Mesendoderm (in vitro differentiated cells): ENCODE measurements around the gene RAB31.

Experiments
- DNase-seq: peaks from one replicate; pipeline ENCODE4 v3.0.0; 2013
- H2AK5ac ChIP-seq: 2 replicates; pipeline ENCODE4 v1.6.1; 2013; ENCODE audit warnings: low read length, inconsistent platforms
- H2BK120ac ChIP-seq: 2 replicates; pipeline ENCODE4 v1.6.1; 2013; ENCODE audit warnings: low read depth, mild to moderate bottlenecking, low read length, moderate library complexity, mixed read lengths
- H2BK15ac ChIP-seq: replicated peaks from 2 replicates; pipeline ENCODE4 v1.6.1; 2013; ENCODE audit warnings: low read depth, mild to moderate bottlenecking, moderate library complexity
- H2BK5ac ChIP-seq: 2 replicates; pipeline ENCODE4 v1.6.1; 2013; ENCODE audit warnings: low read length, inconsistent platforms
- H3K18ac ChIP-seq: 2 replicates; pipeline ENCODE4 v1.6.1; 2013; ENCODE audit warnings: mild to moderate bottlenecking, low read length, mixed read lengths
- H3K23ac ChIP-seq: one replicate; pipeline ENCODE4 v1.6.1; 2013; ENCODE audit warnings: low read length
- H3K27ac ChIP-seq: 2 replicates; pipeline ENCODE4 v1.5.1; 2013; ENCODE audit warnings: low read depth, mild to moderate bottlenecking, inconsistent platforms, low read length, moderate library complexity
- H3K27me3 ChIP-seq: 2 replicates; pipeline ENCODE4 v1.6.1; 2013; ENCODE audit warnings: low read length, control low read depth, mild to moderate bottlenecking, inconsistent platforms; ENCODE audit not compliant: insufficient read depth, poor library complexity
- H3K36me3 ChIP-seq: 2 replicates; pipeline ENCODE4 v1.6.1; 2013; ENCODE audit warnings: low read length, inconsistent platforms; ENCODE audit not compliant: control insufficient read depth, insufficient read depth
- H3K4ac ChIP-seq: one replicate; pipeline ENCODE4 v1.6.1; 2013; ENCODE audit warnings: low read depth, mild to moderate bottlenecking, low read length, moderate library complexity
- H3K4me1 ChIP-seq: 2 replicates; pipeline ENCODE4 v1.6.1; 2013; ENCODE audit warnings: low read depth, low read length, inconsistent platforms; ENCODE audit not compliant: control insufficient read depth
- H3K4me2 ChIP-seq: 2 replicates; pipeline ENCODE4 v1.6.1; 2013; ENCODE audit warnings: low read length
- H3K4me3 ChIP-seq: 2 replicates; pipeline ENCODE4 v1.5.1; 2013; ENCODE audit warnings: mild to moderate bottlenecking, low read length
- H3K56ac ChIP-seq: one replicate; pipeline ENCODE4 v1.6.1; 2013; ENCODE audit warnings: low read length
- H3K79me1 ChIP-seq: 2 replicates; pipeline ENCODE4 v1.6.1; 2013; ENCODE audit warnings: low read length, inconsistent platforms
- H3K79me2 ChIP-seq: 2 replicates; pipeline ENCODE4 v1.6.1; 2013; ENCODE audit warnings: mild to moderate bottlenecking, low read length; ENCODE audit not compliant: control insufficient read depth, insufficient read depth
- H3K9ac ChIP-seq: 2 replicates; pipeline ENCODE4 v1.6.1; 2013; ENCODE audit warnings: low read length, inconsistent platforms
- H4K5ac ChIP-seq: one replicate; pipeline ENCODE4 v1.6.1; 2013; ENCODE audit warnings: low read length
- H4K8ac ChIP-seq: one replicate; pipeline ENCODE4 v1.6.1; 2013; ENCODE audit warnings: low read depth, mild to moderate bottlenecking, control low read depth, low read length, moderate library complexity
- WGBS: extraction: QIAGEN DNeasy Blood & Tissue Kit; methylation state at CpG from one replicate; pipeline ENCODE4 v1.1.7; 2013; ENCODE audit warnings: low lambda C conversion rate, missing lambda C conversion rate; ENCODE audit not compliant: insufficient coverage; ENCODE audit errors: extremely low coverage; 5-methylcytosine and 5-hydroxymethylcytosine counted together

The RAB31 gene

DNA sequence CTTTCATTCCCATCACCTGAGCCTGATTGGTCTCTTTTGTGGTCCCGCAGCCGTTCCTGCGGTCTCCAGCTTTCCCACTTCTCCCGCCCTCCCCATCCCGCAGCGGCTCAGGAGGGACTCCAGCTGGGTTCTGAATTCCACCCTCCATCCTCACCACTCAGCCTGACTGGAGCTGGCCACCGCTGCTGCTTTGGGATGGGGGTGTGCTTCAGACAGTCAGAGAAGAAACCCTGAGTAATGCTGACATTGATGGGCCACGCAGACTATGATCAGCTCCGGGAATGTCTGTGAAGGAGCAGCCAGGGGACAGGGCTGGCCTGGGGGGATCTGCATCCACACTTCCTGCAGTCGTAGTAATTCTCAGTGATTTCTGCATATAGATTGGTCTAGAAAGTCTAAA is 131.8 kb downstream of the RAB31 start:
- Histone ChIP-seq H3K27ac (no peak overlapping the region), H3K27me3 (no peaks in the 10 kb centered on the region), H3K4me3 (no peak overlapping the region), H3K79me2 (no peaks in the 10 kb centered on the region), H4K8ac (no peak overlapping the region), H4K5ac (no peak overlapping the region), H3K4me1 (peaks cover 4% of the 10 kb centered on the region), H2BK15ac (no peak overlapping the region), H3K56ac (no peak overlapping the region), H3K23ac (no peak overlapping the region), H2AK5ac (no peak overlapping the region), H2BK120ac (no peak overlapping the region), H3K79me1 (peaks cover 7% of the 10 kb centered on the region), H3K18ac (no peak overlapping the region), H3K9ac (no peak overlapping the region), H2BK5ac (no peak overlapping the region), H3K4ac (no peak overlapping the region), H3K36me3 (no peaks in the 10 kb centered on the region), H3K4me2 (no peak overlapping the region)
- peak; percentile 72 for DNase-seq
- no CpG with 5 or more reads among the region's 10 CpGs for WGBS

DNA sequence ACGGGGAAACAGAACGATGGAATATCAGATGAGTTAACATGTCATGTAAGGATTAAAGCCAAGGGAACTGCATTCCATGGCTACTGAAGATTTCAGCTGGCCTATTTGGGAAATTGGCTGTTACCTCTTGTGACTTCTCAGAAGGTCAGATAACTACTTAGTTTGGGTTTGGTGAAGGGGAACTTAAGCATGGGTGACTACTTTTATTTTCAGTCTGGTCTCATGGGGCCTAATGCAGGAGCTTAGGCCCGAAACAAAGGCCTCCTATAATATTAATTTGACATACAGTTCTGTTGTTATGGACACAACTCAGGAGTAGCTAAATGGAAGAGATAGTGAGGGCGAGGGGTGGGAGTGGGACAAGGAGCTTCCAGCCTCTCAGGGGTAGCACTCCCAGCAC is 133.7 kb downstream of the RAB31 start:
- Histone ChIP-seq H4K5ac (no peak overlapping the region), H3K18ac (no peak overlapping the region), H3K79me1 (peaks cover 2% of the 10 kb centered on the region), H3K4me3 (no peak overlapping the region), H2BK5ac (no peak overlapping the region), H3K4me2 (no peak overlapping the region), H3K56ac (no peak overlapping the region), H3K27ac (no peak overlapping the region), H3K9ac (no peak overlapping the region), H3K79me2 (no peaks in the 10 kb centered on the region), H3K27me3 (no peaks in the 10 kb centered on the region), H4K8ac (no peak overlapping the region), H2BK15ac (no peak overlapping the region), H2BK120ac (no peak overlapping the region), H3K4ac (no peak overlapping the region), H3K23ac (no peak overlapping the region), H2AK5ac (no peak overlapping the region), H3K36me3 (no peaks in the 10 kb centered on the region), H3K4me1 (no peaks in the 10 kb centered on the region)
- WGBS, result no CpG with 5 or more reads among the region's 4 CpGs
- no peak for DNase-seq

DNA sequence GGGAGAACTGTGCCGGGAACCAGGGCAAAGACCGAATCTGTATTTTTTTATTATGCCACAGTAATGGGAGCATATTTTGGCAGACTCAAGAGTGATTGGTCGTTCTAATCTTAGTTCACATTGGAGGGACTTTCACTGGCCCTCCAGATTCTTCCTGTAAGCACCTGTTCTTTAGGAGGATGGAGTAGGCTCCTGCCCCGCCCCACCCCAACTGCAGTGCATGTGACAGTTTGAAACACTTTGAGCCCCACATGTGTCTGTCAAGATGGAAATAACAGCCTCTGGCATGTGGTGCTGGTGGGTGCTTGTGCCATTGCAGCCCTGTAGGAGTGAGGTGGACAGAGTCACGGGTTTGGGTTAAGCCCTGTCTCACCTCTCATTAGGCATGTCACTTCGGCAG is 134.3 kb downstream of the RAB31 start:
- WGBS, result no CpG with 5 or more reads among the region's 6 CpGs
- Histone ChIP-seq H3K9ac (no peak overlapping the region), H4K8ac (no peak overlapping the region), H3K23ac (no peak overlapping the region), H2BK15ac (no peak overlapping the region), H3K79me1 (no peaks in the 10 kb centered on the region), H3K79me2 (no peaks in the 10 kb centered on the region), H2BK120ac (no peak overlapping the region), H3K4me2 (no peak overlapping the region), H3K4ac (no peak overlapping the region), H3K18ac (no peak overlapping the region), H3K4me3 (no peak overlapping the region), H2AK5ac (no peak overlapping the region), H4K5ac (no peak overlapping the region), H3K27ac (no peak overlapping the region), H2BK5ac (no peak overlapping the region), H3K27me3 (no peaks in the 10 kb centered on the region), H3K56ac (no peak overlapping the region), H3K4me1 (no peaks in the 10 kb centered on the region), H3K36me3 (no peaks in the 10 kb centered on the region)
- no peak for DNase-seq

DNA sequence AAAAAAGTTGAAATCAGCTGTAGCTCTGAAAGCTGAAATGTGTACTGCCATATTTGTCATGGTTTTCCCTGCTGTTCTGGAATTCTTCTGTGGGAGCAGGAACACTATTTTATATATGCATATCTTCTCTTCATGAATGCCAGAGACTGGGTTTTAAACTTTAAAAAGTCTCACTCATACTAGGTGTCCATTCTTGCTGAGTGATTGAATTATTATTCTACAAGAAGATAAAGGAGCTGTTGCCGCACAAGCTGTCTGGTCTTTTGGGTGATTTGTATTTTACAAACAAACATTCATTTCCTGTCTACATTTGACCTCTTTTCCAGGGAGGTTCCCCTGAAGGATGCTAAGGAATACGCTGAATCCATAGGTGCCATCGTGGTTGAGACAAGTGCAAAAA is 137.2 kb downstream of the RAB31 start:
- H3K4me3 ChIP-seq, result no peak overlapping the region
- H3K4me2 ChIP-seq, result no peak overlapping the region
- no peaks in the 10 kb centered on the region for H3K27me3 ChIP-seq
- H2BK5ac ChIP-seq, result no peak overlapping the region
- no peaks in the 10 kb centered on the region for H3K79me1 ChIP-seq
- no peak overlapping the region for H3K9ac ChIP-seq
- H3K18ac ChIP-seq, result no peak overlapping the region
- no peak overlapping the region for H2BK15ac ChIP-seq
- no peak overlapping the region for H3K56ac ChIP-seq
- no peak for DNase-seq
- H2BK120ac ChIP-seq, result no peak overlapping the region
- no peaks in the 10 kb centered on the region for H3K79me2 ChIP-seq
- H2AK5ac ChIP-seq, result no peak overlapping the region
- no peak overlapping the region for H4K5ac ChIP-seq
- no peak overlapping the region for H3K27ac ChIP-seq
- H3K36me3 ChIP-seq, result no peaks in the 10 kb centered on the region
- no peak overlapping the region for H4K8ac ChIP-seq
- H3K23ac ChIP-seq, result no peak overlapping the region
- no CpG with 5 or more reads among the region's 3 CpGs for WGBS
- no peaks in the 10 kb centered on the region for H3K4me1 ChIP-seq
- H3K4ac ChIP-seq, result no peak overlapping the region

GRCh38 chr18:9846162-9846925 is 138.2 kb downstream of the RAB31 start:
- Histone ChIP-seq H3K4me2 (no peak overlapping the region), H3K4me1 (no peaks in the 10 kb centered on the region), H2BK5ac (no peak overlapping the region), H3K23ac (no peak overlapping the region), H3K79me2 (no peaks in the 10 kb centered on the region), H2BK120ac (no peak overlapping the region), H3K4ac (no peak overlapping the region), H3K9ac (no peak overlapping the region), H3K27me3 (no peaks in the 10 kb centered on the region), H2AK5ac (no peak overlapping the region), H4K5ac (no peak overlapping the region), H3K27ac (no peak overlapping the region), H4K8ac (no peak overlapping the region), H2BK15ac (no peak overlapping the region), H3K56ac (no peak overlapping the region), H3K36me3 (no peaks in the 10 kb centered on the region), H3K18ac (no peak overlapping the region), H3K4me3 (no peak overlapping the region), H3K79me1 (no peaks in the 10 kb centered on the region)
- no CpG with 5 or more reads among the region's 10 CpGs for WGBS
- DNase-seq, result no peak
